Stimulated activated naive CD8-positive, alpha-beta T cell treated with anti-CD3 and anti-CD28 coated beads, Interleukin-15, Interleukin-2, amounts not matched to agents 100 U/mL and 50 U/mL, for 24 hours (primary cell): ENCODE data around the gene GLP2R.
"Not testable (repeated sequence)": the region's sequence is repeated elsewhere in the genome, so short reads cannot be mapped to it uniquely, and the experiment has no call there.

Source experiments
- ATAC-seq: fragments of 150-1000 bp; cut with Tn5 transposase; one replicate; pipeline ENCODE4 v1.10.0; 2021
- DNase-seq: peaks from one replicate; pipeline ENCODE4 v3.0.0; 2021

Gene GLP2R, protein sequence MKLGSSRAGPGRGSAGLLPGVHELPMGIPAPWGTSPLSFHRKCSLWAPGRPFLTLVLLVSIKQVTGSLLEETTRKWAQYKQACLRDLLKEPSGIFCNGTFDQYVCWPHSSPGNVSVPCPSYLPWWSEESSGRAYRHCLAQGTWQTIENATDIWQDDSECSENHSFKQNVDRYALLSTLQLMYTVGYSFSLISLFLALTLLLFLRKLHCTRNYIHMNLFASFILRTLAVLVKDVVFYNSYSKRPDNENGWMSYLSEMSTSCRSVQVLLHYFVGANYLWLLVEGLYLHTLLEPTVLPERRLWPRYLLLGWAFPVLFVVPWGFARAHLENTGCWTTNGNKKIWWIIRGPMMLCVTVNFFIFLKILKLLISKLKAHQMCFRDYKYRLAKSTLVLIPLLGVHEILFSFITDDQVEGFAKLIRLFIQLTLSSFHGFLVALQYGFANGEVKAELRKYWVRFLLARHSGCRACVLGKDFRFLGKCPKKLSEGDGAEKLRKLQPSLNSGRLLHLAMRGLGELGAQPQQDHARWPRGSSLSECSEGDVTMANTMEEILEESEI

DNA sequence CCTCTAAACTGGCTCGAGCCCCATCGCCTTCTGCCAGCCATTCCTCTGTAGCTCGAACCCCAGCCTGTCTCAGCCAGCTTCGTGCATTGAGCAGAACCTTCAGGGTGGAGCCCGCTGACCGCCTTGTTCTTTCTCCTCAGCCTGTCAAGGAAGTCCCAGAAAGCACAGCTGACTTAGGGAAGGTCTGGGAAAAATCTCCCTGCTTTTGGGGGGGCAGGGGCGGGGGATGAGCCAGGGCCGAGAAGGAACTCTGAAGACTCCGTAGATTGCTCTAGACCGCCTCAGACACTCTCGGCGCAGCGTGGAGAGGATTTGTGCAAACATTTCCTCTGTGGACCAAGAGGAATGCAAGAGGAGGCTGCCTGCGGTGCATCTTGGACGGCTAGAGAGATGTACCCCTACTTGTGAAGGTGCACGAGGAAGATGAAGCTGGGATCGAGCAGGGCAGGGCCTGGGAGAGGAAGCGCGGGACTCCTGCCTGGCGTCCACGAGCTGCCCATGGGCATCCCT is at the start of gene GLP2R:
GLP2R (plus strand) TSS at position 284 of the 510 bp plus-strand sequence; CDS start at position 424, 140 bp downstream.
- no peak for ATAC-seq

DNA sequence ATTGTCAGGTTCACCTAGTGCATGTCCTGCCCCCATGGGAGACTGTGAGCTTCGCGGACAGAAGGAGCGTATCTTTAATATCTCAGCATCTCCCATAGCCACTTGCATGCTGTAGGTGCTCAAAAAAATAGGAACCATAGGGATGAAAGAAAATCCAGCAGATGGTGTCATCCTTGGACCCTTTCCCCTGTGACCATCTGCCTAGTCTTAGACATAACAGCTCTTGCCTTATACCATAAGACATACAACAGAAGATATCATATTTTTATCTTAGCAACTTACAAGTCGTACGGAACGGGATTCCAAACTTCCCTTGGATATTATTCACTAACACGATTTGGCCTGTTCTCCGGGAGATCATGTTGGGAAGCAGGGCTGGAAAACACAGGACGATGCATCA is 48.8 kb upstream of the GLP2R start:
- DNase-seq: no peak
- no peak for ATAC-seq

More for the DNA sequence above, at the start of gene GLP2R:
- no peak for DNase-seq

DNA sequence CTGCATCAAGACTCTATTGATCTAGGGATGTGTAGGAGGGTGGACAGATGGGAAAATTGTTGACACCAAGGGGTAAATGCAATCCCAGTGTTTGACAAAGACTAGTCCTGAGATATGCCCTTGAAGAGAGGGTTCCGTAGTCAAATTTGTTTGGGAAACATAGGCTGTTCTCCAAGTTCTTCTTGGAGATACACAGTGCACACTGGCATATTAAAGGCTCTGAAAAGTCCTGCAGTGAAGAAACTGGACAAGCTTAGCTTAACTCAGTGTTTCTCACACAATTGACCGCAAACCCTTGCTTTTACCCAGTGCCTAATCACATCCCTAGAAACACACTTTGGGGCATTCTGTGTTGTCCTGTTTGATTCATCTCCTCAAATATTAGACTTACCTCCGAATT is 45.2 kb upstream of the GLP2R start:
- ATAC-seq: no peak
- DNase-seq: no peak

DNA sequence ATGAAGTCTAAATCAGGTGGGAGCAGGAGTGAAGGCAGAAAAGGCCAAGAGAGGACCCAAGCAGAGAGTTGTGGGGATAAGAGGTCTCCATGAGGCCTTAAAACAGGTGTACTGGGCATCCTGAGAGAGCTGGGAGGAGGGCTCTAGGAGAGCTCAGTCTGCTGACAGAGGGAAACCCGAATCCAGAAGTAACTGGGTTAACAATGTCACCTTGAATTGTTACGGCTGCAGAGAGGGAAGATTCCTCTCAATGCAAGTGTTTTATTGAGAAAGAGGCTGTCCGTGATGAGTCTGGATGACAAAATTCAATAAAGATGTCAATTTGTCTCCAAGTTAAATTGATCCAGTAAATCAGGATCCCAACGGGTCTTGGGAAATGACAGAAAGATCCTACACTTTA is 42.7 kb upstream of the GLP2R start:
- no peak for DNase-seq
- ATAC-seq: no peak

DNA sequence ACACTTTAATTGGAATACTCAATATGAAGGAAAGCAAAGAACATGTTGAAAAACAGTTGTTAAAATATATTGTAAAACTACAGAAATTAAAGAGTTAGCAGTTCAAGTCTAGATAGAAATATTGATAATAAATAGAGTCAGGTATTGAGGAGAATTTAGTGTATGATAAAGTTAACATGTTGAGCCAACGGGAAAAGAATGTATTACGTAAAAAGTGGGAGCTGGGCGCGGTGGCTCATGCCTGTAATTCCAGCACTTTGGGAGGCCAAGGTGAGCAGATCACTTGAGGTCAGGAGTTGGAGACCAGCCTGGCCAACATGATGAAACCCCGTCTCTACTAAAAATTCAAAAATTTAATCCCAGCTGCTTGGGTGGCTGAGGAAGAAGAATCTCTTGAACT is 42.3 kb upstream of the GLP2R start:
- ATAC-seq, DNase-seq: not testable (repeated sequence)

DNA sequence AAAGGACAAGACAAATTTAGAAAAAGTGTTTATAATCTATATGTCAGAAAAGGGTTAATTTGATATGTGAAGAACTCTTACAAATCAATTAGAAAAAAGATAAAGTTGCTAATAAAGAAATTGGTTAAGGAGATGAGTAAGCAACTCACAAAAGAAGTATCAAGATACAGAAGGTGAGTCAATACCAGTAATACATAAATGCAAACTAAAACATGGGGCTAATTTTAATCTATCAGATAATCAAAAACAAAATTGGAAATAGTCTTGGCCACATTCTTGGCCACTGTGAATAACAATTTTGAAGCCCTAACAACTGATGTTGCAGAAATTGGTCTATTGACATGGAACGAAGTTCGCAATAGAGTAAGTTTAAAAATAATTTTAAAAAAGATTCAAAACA is 41.2 kb upstream of the GLP2R start:
- no peak for ATAC-seq
- no peak for DNase-seq

DNA sequence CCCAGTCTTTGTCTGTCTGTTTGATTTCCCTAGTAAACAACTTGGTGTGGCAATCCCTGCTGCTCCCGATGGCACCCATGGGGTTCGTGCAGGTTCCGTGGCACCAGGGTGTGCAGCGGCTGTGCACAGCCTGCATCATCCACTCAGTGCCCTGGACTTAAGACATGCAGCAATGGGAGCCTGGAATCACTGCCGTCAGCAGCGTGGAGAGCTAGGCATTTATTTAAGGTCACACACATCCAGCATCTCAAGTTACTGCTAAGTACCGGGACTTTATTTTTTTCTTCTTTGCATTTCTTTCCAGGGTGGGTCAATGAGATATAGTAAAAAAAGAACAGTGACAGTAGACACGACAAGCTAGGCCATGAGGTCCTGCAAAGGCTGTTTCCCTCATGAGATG is 37.1 kb upstream of the GLP2R start:
- ATAC-seq (no peak), DNase-seq (no peak)

DNA sequence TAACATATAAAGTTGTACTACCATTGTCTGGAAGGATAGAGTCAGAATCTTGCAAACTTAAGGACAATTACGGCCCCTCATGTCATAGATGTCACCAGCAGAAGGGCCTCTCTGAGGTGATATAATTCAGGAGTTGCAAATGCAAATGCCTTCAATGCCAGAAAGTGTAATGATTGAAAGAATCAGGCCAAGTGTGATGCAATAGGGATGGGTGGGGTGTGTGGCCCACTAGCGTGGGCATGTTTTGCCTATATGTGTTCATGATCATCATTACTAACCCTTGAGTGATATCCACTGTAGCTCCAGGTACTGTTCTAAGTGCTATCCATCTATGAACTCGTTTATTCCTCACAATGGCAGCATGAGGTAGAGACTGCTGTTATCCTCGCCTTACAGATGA is 35.4 kb upstream of the GLP2R start:
- DNase-seq (no peak), ATAC-seq (no peak)

DNA sequence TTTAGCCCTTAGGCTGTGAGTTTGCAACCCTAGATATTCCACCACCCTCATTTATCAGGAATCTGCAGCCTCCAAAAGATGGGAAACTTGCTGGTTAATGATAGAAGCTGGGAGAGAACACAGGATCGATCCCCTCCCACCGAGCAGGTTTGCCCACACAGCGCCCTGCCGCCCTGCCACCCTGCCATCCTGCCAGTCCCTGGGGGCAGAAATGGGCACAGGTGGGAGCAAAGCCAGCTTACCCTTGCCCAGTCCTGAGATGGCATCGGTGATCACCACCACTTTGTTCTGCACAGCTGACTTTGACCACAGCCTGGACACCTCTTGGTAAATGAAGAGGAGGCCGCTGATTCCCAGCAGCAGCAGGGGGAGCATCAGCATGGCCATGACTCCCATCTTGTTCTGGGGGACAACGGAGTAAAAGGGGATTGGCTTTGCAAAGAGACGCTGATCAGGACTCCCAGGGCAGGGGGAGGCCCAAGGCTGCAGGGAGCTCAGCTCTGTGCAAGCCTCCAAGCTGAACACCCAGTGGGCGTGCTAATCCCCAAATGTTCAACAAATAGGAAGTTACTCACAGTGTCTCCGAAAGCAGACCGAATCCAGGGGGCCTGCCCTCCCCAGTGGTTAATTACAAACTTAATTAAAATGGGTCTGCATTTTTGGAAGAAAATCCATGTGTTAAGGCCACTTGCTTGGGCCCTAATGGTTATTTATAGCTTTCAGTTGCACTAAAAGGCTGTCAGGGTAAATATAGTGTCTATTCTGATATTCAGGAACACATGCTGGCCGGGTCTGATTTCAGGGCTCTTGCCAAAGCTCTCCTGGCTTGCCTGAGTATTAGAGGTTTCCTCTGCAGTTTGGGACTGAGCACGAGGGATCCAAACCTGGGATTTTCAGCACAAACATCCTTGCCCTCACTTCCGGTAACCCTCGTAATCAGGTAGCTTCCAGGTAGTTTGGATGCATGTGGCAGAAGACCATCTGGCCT is 34.5 kb upstream of the GLP2R start, which contains the start of gene DHRS7C:
DHRS7C (minus strand) TSS at position 704 of the 988 bp plus-strand sequence; CDS start at position 396, 308 bp downstream.
- DNase-seq (no peak), ATAC-seq (no peak)

DNA sequence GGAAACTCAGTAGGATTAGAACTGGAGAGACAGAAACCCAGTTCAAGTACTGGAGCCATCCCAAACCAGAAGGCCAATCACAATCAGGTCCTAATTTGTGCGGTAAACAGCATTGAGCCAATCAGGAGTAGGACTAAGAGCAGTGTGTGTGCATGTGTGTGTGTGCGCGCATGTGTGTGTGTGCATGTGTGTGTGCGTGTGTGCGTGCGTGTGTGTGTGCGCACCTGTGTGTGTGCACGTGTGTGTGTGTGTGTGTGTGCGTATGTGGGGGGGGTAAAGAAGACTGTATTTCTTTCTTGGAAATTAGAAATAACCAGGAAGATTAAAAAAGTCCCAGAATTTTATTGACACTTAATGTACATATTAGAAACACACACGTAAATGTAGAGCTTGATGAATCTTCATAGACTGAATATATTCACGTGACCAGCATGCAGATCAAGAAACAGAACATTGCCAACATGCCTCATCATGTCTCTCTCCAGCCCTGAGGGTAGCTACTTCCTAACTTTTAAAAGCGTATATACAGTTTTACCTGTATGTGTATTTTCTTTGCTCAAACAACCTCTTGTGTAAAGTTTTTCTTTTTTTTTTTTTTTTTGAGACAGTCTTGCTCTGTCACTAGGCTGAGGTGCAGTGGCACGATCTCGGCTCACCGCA is 33.4 kb upstream of the GLP2R start:
- ATAC-seq (no peak), DNase-seq (no peak)

DNA sequence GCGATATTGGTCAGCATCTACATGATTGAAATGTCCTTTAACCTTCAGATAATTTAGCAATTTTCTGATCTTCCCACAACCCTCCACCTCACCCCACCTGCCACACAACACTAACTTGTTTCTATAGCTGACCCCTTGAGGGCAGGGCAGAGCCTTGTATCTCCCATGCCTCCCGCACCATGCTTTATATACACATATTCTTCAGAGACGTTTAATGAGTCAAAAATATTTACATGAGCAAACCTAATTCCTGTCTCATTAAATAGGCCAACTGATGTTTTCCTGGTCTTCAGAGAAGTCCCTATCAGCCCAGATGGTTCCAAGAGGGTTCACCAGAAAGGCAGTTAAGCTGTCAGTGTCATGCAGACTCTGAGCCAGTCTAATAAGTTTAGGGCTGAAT is 27.7 kb upstream of the GLP2R start:
- DNase-seq (no peak), ATAC-seq (no peak)

DNA sequence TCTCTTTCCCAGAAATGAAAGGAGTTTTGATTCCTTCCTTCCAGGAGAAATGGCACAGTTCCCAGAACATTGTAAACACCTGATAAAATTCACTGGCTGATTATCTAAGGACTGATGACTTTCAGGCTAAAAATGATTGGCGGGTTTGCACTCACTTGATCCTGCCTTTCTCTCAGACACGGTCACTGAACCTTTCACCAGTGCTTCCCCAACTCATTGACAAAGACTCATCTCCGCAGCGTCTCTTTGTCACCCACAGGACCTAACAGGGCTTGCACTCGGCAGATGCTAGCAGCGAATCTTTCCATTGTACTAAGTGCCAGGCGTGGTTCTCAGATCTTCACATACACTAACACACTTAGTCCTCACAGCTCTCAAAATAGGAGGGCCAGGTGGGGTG is 27.0 kb upstream of the GLP2R start:
- DNase-seq: no peak
- no peak for ATAC-seq

DNA sequence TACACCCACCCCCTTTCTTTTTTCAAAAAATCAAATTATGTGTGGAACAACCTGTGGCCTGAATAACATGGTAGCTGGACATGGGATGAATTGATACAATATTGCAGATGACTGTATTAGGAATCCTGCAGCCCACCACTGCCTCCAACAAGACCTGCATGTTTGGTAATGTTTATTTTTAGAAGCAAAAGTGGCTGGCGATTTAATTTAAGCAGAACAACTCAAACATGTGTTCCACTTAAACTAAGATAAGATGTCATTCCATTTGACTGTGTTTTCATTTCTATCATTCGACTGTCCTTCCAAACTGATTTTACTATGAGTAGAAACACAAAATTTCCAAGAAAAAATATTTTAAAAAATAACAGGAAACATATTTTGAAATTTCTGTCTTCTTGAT is 24.2 kb upstream of the GLP2R start:
- no peak for DNase-seq
- ATAC-seq: no peak

DNA sequence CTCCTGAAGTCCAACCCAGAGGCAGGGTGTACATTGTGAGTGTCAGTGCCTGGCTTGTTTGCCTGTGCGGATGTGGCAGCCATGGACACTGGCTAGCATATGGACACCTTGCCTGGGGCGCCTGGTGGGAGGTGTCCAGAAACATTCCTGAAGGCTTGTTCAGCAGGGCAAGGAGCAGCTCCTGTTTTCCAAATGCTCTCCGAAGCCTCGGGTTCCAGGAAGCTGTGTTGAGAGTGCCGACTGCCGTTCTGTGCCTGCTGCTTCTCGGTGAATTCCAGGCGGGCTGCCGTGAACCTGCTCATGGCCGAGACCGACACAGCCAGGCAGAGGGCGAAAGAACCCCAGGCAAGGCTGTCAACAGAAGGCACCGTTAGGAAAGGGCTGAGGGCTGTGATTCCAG is 23.4 kb upstream of the GLP2R start:
- ATAC-seq (no peak), DNase-seq (no peak)

DNA sequence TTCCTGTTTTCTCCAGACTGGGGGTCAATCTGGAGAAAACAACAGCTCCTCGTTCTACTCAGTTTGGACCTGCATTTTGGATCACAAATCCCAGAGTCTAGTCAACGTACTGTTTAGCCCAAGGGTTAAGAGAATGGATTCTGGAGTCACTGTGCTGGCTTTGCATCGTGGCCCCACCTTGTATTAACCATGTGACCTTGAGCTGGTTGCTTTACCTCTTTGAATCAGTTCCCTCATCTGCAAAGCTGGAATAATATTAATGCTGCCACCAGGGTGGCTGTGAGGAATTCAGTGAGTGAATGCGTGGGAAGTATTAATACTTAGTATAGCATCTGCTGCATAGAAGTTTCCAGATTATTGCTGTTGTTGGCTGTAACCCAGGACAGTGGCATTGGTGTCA is 23.0 kb upstream of the GLP2R start:
- no peak for DNase-seq
- ATAC-seq: no peak

DNA sequence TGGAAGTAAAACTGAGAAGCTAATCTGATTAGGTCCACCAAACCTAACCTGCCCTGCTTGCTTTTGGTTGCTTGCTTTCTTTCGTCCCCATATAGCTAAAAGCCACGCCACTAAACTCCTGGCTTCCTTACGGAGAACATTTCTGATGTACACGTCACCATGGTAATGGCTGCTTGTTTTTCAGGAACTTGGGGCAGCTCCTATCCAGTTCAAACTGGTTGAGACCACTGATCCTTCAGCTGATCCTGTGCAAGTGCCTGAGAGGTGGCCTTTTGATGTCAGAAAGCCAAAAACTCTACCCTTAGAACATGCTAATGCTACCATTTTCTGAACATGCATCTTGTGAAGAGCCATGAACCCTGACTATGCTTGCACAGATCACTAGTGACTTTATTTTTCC is 20.0 kb upstream of the GLP2R start:
- ATAC-seq: no peak
- DNase-seq: no peak

DNA sequence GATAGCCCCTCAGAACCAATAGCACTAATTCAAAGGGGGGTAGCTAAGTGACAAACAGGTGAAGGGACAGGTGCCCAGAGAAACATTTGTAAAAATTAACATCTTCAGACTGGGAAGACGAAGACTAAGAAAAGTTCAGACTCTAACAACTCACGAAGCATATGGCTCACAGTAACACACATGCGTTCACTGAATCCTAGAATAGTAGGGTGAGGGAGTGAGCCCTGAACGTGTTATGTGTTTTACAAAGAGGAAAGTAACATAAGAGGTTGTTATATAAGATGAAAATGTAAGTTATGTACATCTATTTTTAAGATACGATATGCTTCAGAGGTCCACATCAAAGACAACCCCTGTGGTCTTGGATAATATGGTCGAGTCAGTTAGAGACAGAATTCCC is 19.0 kb upstream of the GLP2R start:
- no peak for ATAC-seq
- no peak for DNase-seq

DNA sequence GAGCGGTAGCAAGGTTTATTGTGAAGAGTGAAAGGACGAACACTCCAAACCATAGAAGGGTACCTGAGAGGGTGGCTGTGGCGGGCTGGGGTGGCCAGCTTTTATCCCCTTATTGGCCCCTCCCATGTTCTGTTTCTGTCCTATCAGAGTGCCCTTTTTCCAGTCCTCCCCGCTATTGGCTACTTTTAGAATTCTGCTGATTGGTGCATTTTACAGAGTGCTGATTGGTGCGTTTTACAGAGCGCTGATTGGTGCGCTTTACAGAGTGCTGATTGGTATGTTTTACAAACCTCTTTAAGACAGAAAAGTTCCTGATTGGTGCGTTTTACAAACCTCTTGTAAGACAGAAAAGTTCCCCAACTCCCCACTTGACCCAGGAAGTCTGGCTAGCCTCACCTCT is 16.3 kb upstream of the GLP2R start:
- no peak for ATAC-seq

DNA sequence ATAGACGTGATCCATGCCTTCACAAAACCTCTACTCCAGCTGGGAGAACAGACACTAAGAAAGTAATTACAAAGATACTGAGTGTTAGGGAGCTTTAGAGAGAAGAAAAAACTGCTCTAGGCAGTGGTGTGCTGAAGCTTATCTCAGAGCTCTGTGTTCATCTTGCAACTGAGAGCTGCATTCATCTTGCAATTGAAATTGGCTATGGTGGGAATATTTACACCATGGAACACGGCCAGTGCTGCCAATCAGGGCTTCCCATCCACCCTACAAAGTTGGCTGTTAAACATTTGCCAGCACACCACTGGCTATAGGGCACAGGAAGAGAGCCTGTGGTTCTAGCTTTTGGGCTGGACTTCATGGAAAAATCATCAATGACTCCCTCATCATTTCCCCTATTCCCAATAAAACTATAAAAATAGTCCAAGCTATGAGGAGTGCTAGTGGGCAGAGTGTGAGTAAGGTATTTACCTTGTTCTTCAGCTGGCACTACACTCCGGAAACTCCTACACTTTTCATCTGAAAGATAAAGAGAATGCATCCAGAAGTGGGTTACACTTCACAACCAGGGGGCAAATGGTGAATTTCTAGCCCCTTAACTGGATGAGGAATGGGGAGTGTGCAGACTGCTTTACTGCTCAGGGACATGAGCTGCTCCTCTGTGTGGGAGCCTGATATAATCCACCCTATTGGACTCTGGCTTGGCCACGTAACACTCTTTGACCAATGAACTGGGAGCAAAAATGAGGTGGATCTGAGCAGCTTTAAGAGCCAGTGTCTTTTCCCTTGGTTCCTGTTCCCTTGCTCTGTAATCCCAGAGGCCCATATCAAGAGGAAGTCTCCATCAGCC is 15.4 kb upstream of the GLP2R start:
- ATAC-seq: no peak
- DNase-seq: no peak

More for the DNA sequence above, 16.3 kb upstream of the GLP2R start:
- no peak for DNase-seq

DNA sequence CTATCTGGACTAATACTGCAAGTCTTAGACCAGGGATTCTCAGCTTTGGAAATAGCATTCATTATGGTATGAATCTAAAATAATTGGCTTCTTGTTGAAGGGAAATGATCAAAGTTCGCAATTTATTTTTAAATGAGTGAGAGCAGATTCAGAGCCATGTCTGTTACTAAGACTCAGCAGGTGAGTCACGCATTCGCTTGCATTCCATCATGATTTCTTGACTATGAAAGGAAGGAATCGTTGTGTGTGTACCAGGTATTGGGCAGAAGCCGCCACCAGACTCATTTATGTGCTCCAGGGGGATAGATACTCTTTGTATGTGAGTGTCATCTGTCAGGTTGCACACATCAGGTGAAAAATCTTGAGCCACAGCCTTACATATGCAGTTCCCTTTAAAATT is 14.6 kb upstream of the GLP2R start:
- no peak for ATAC-seq
- no peak for DNase-seq

DNA sequence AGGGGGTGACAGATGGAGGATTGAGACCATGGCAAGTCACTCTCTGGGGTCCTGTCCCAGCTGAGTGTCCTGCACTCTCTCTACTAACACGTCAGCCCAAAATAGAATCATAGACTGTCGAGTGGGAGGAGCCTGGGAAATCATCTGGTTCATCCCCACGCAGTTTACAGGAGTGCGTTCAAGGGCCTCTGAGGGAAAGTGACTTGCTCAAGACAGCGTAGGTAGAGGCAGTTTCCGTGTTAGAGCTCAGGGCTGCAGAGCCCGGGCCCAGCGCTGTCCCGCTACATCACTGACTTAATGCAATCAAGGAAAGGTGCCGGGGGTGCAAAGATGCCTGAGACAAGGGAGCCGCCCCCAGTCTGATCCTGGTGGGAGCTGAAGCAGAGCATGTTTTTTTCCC is 14.2 kb upstream of the GLP2R start:
- DNase-seq: no peak
- ATAC-seq: no peak
